ENCODE results near the gene TNFRSF18. TPM values are rescaled to one million over a fixed set of nuclear protein-coding genes. Genes with fewer than 3 reads are reported as not detected.

Gene TNFRSF18
- total RNA-seq, 1 donor from 2014 or later, result 254 TPM

GRCh38 chr1:1217621-1218523 is 11.5 kb upstream of the TNFRSF18 start:
- peaks cover 38% of the 10 kb centered on the region for H3K4me1 Mint-ChIP-seq
- intact Hi-C loops (cut with micrococcal nuclease), result loop anchor here (10.0 kb wide), 1 partner anchor 203 kb away; the partner anchor contains the start of gene ISG15
- peak overlapping the region; percentile 47 for H3K4me3 Mint-ChIP-seq
- peak overlapping the region; percentile 88 for H3K27ac Mint-ChIP-seq
- no peaks in the 10 kb centered on the region for H3K9me3 Mint-ChIP-seq
- DNase-seq, result no peak
- peaks cover 65% of the 10 kb centered on the region for H3K36me3 Mint-ChIP-seq (ENCODE audit: low read depth)
- no peaks in the 10 kb centered on the region for H3K27me3 Mint-ChIP-seq

GRCh38 chr1:1216770-1217620 is 10.6 kb upstream of the TNFRSF18 start:
- DNase-seq, result no peak
- peak overlapping the region; percentile 98 for H3K27ac Mint-ChIP-seq
- intact Hi-C loops (cut with micrococcal nuclease), result loop anchor here (10.0 kb wide), 1 partner anchor 202 kb away; the partner anchor contains the start of gene ISG15
- H3K4me3 Mint-ChIP-seq, result peak overlapping the region; percentile 85
- H3K36me3 Mint-ChIP-seq (ENCODE audit: low read depth), result peaks cover 65% of the 10 kb centered on the region
- peaks cover 37% of the 10 kb centered on the region for H3K4me1 Mint-ChIP-seq
- H3K9me3 Mint-ChIP-seq, result no peaks in the 10 kb centered on the region
- H3K27me3 Mint-ChIP-seq, result no peaks in the 10 kb centered on the region

GRCh38 chr1:1215881-1216605 is 9.7 kb upstream of the TNFRSF18 start:
- no peaks in the 10 kb centered on the region for H3K27me3 Mint-ChIP-seq
- intact Hi-C loops (cut with micrococcal nuclease), result loop anchor here (2.0 to 10.0 kb wide), 3 partner anchors 15 to 201 kb away; partner anchors contain the start of genes C1orf159 and ISG15
- peak overlapping the region; percentile 98 for H3K27ac Mint-ChIP-seq

GRCh38 chr1:1215080-1215676 is 8.8 kb upstream of the TNFRSF18 start:
- H3K4me1 Mint-ChIP-seq, result peaks cover 44% of the 10 kb centered on the region
- no peak for DNase-seq

More at GRCh38 chr1:1215881-1216605, 9.7 kb upstream of the TNFRSF18 start:
- peaks cover 39% of the 10 kb centered on the region for H3K4me1 Mint-ChIP-seq
- peak overlapping the region; percentile 85 for H3K4me3 Mint-ChIP-seq
- DNase-seq, result no peak
- H3K9me3 Mint-ChIP-seq, result no peaks in the 10 kb centered on the region
- peaks cover 63% of the 10 kb centered on the region for H3K36me3 Mint-ChIP-seq (ENCODE audit: low read depth)

GRCh38 chr1:1213345-1214265 is 7.2 kb upstream of the TNFRSF18 start, which contains the start of gene TNFRSF4:
TSS of gene TNFRSF4 (minus strand) at chr1:1214153. CDS start at chr1:1214127, 26 bp downstream.
- peak within 1 kb of the TSS; percentile 81 for H3K4me3 Mint-ChIP-seq
- no peaks in the 10 kb centered on the region for H3K27me3 Mint-ChIP-seq
- intact Hi-C loops (cut with micrococcal nuclease), result loop anchor here (2.0 to 10.0 kb wide), 3 partner anchors 17 to 199 kb away; partner anchors contain the start of genes C1orf159 and ISG15
- H3K27ac Mint-ChIP-seq, result peak within 1 kb of the TSS; percentile 88
- no peaks in the 10 kb centered on the region for H3K9me3 Mint-ChIP-seq
- H3K36me3 Mint-ChIP-seq (ENCODE audit: low read depth), result peaks cover 60% of the 10 kb centered on the region
- H3K4me1 Mint-ChIP-seq, result peaks cover 52% of the 10 kb centered on the region
- peak; percentile 78 for DNase-seq

More at GRCh38 chr1:1215080-1215676, 8.8 kb upstream of the TNFRSF18 start:
- peak overlapping the region; percentile 81 for H3K4me3 Mint-ChIP-seq
- no peaks in the 10 kb centered on the region for H3K27me3 Mint-ChIP-seq
- H3K36me3 Mint-ChIP-seq (ENCODE audit: low read depth), result peaks cover 63% of the 10 kb centered on the region
- H3K27ac Mint-ChIP-seq, result peak overlapping the region; percentile 88
- H3K9me3 Mint-ChIP-seq, result no peaks in the 10 kb centered on the region
- intact Hi-C loops (cut with micrococcal nuclease), result loop anchor here (2.0 to 10.0 kb wide), 3 partner anchors 16 to 200 kb away; partner anchors contain the start of genes C1orf159 and ISG15

- H3K27ac Mint-ChIP-seq, result peak overlapping the region; percentile 84
Measured at GRCh38 chr1:1212780-1213344, 6.5 kb upstream of the TNFRSF18 start.

GRCh38 chr1:1211541-1212441 is 5.4 kb upstream of the TNFRSF18 start:
- Mint-ChIP-seq H3K36me3 (ENCODE audit: low read depth) (peaks cover 53% of the 10 kb centered on the region), H3K27me3 (no peaks in the 10 kb centered on the region), H3K4me3 (peak overlapping the region; percentile 81), H3K9me3 (no peaks in the 10 kb centered on the region), H3K27ac (peak overlapping the region; percentile 78), H3K4me1 (peaks cover 50% of the 10 kb centered on the region)
- intact Hi-C loops (cut with micrococcal nuclease), result loop anchor here (10.0 kb wide), 1 partner anchor 197 kb away; the partner anchor contains the start of gene ISG15
- no peak for DNase-seq

More at GRCh38 chr1:1212780-1213344, 6.5 kb upstream of the TNFRSF18 start:
- intact Hi-C loops (cut with micrococcal nuclease), result loop anchor here (10.0 kb wide), 1 partner anchor 198 kb away; the partner anchor contains the start of gene ISG15
- Mint-ChIP-seq H3K36me3 (ENCODE audit: low read depth) (peaks cover 60% of the 10 kb centered on the region), H3K4me1 (peaks cover 54% of the 10 kb centered on the region), H3K27me3 (no peaks in the 10 kb centered on the region), H3K9me3 (no peaks in the 10 kb centered on the region), H3K4me3 (peak overlapping the region; percentile 81)
- DNase-seq, result peak; percentile 87

- Mint-ChIP-seq H3K27ac (peak overlapping the region; percentile 70), H3K36me3 (ENCODE audit: low read depth) (peaks cover 47% of the 10 kb centered on the region), H3K27me3 (no peaks in the 10 kb centered on the region), H3K4me1 (peaks cover 44% of the 10 kb centered on the region), H3K4me3 (peak overlapping the region; percentile 77), H3K9me3 (no peaks in the 10 kb centered on the region)
- intact Hi-C loops (cut with micrococcal nuclease), result loop anchor here (10.0 kb wide), 1 partner anchor 196 kb away; the partner anchor contains the start of gene ISG15
- DNase-seq, result no peak
Measured at GRCh38 chr1:1210726-1211540, 4.5 kb upstream of the TNFRSF18 start.

- no peaks in the 10 kb centered on the region for H3K27me3 Mint-ChIP-seq
- peaks cover 30% of the 10 kb centered on the region for H3K4me1 Mint-ChIP-seq
- peak overlapping the region; percentile 98 for H3K27ac Mint-ChIP-seq
- intact Hi-C loops (cut with micrococcal nuclease), result loop anchor here (1.0 to 10.0 kb wide), 7 partner anchors 8 to 174 kb away; partner anchors contain the start of genes ACAP3 and PUSL1
- H3K4me3 Mint-ChIP-seq, result peak overlapping the region; percentile 91
- H3K9me3 Mint-ChIP-seq, result no peaks in the 10 kb centered on the region
- peaks cover 47% of the 10 kb centered on the region for H3K36me3 Mint-ChIP-seq (ENCODE audit: low read depth)
- DNase-seq, result peak; percentile 82
Measured at GRCh38 chr1:1208713-1209433, 2.5 kb upstream of the TNFRSF18 start.

All from activated CD4-positive, alpha-beta T cell treated with anti-CD3 and anti-CD28 coated beads, Interleukin-2, amount 10 ng/mL, durations not matched to agents 24 days and 14 days (primary cell).